Measurements from ENCODE around the gene NFIA. TPM values are rescaled to one million over a fixed set of nuclear protein-coding genes. Genes with fewer than 3 reads are reported as not detected.

The NFIA gene
- polyA plus RNA-seq, 1 donor (not counting 4 experiments of a cell fraction or from before 2014, with no cell fraction given) = 14.7 TPM

DNA sequence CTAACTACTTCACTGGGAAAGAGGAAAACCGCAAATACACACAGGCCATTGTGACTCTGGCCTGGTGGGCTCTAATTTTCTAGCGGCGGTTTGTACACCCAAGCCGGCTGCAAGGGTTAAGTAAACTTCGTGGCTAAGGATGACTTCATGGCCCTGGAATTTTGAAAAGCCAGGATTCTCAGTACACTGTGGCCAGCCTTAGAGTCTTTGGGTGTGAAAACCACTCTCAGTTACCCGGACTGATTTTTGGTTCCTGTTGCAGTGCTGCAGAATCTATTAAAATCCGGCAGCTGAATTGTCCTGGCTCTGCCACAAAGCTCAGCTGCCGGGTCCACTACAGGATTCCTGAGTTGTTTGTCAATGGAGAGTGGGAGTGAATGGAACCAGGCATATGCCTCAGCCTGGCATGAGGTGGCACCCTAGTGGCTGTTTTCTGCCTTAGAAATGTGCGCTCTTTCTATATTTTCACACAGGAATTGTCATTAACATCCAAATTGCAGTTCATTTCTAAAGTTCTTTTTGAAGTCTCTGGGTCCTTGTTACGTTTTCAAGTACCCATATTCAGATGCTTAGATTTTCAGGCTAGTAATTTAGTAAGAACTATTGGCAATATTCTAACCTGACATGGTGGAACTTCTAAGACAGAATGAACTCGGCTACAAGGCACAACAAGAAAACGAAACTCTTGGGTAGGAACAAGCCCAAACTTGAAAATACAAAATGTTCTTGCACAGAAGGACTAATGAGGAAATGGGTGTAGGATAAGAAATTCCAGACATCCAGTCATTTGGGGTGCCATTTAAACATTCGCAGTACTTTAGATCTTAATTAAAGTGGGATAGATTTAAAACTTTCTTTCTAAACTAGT, 255.9 kb downstream of the NFIA start:
- dilution Hi-C loops (cut with MboI; ENCODE audit: extremely low pct_ligation_motif_present, low sequenced_read_pairs) = no loop called here
- Histone ChIP-seq H3K9me1 (ENCODE audit: control insufficient read depth, extremely low read depth, insufficient read depth, low read length) (no peaks in the 10 kb centered on the region), H3K9me3 (ENCODE audit: control insufficient read depth, low read depth, low read length) (no peaks in the 10 kb centered on the region), H3K4me1 (ENCODE audit: control insufficient read depth, extremely low read depth, insufficient read depth, low read length) (peaks cover 27% of the 10 kb centered on the region), H3K36me3 (ENCODE audit: control insufficient read depth in 2 of 2, extremely low read depth in 1 of 2, insufficient read depth in 2 of 2, low read length in 2 of 2) (peaks cover 3 to 4% of the 10 kb centered on the region in 2 experiments), H3K27me3 (ENCODE audit: control insufficient read depth, extremely low read depth, insufficient read depth, low read length) (no peaks in the 10 kb centered on the region), H2AFZ (ENCODE audit: control insufficient read depth, low read length) (peak overlapping the region; percentile 7), H3K9ac (ENCODE audit: control insufficient read depth, extremely low read depth, insufficient read depth, low read length) (peak overlapping the region; percentile 64), H3K79me2 (ENCODE audit: control insufficient read depth, insufficient read depth, low read length) (peaks cover 3% of the 10 kb centered on the region), H3K4me2 (ENCODE audit: control insufficient read depth, extremely low read depth, insufficient read depth, low read depth, low read length) (peak overlapping the region; percentile 72), H4K20me1 (ENCODE audit: control insufficient read depth, extremely low read depth, insufficient read depth, low read length) (no peaks in the 10 kb centered on the region), H3K27ac (ENCODE audit: control insufficient read depth, insufficient read depth, low read length) (peak overlapping the region; percentile 87), H3K4me3 (ENCODE audit: control insufficient read depth in 2 of 3, extremely low read depth in 1 of 3, insufficient read depth in 2 of 3, low read depth in 1 of 3, low read length in 3 of 3) (peak overlapping the region in 2 of 3 experiments; percentile 29 to 30)
- DNase-seq (ENCODE audit: low read depth, low spot score) (no peak), FAIRE-seq (peak; percentile 88)
- TF ChIP-seq, protein P1, sequence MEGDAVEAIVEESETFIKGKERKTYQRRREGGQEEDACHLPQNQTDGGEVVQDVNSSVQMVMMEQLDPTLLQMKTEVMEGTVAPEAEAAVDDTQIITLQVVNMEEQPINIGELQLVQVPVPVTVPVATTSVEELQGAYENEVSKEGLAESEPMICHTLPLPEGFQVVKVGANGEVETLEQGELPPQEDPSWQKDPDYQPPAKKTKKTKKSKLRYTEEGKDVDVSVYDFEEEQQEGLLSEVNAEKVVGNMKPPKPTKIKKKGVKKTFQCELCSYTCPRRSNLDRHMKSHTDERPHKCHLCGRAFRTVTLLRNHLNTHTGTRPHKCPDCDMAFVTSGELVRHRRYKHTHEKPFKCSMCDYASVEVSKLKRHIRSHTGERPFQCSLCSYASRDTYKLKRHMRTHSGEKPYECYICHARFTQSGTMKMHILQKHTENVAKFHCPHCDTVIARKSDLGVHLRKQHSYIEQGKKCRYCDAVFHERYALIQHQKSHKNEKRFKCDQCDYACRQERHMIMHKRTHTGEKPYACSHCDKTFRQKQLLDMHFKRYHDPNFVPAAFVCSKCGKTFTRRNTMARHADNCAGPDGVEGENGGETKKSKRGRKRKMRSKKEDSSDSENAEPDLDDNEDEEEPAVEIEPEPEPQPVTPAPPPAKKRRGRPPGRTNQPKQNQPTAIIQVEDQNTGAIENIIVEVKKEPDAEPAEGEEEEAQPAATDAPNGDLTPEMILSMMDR (optimal IDR thresholded peaks at IDR 0.05 in 1 of 3, IDR thresholded peaks at IDR 0.05 in 1 of 3, conservative IDR thresholded peaks at IDR 0.05 in 1 of 3; ENCODE audit: extremely low read depth in 1 of 3, insufficient read depth in 2 of 3, low read length in 3 of 3) = peak; percentile 70 to 84 (median 78)
- no peak for TF ChIP-seq EZH2 (IDR thresholded peaks at IDR 0.05; ENCODE audit: low read length)

DNA sequence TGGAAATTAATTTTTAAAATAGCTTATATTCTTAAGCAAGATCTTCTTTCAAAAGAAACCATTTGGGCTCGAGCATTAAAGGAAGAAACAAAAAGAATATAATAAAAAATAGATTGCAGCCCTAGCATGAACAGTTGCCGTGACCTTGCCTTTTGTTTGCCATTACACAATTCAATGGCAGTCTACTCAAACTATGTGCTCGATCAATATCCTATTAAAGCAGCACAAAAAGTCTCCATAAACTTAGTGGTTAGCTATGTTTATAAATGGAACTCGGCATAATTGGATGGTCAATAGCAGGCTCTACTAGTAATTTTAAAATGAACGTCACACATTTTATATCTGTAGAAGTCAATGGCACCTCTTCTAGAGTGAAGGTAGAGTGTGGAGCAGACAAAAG, 256.5 kb downstream of the NFIA start:
- TF ChIP-seq, protein P1 (optimal IDR thresholded peaks at IDR 0.05 in 1 of 3, IDR thresholded peaks at IDR 0.05 in 1 of 3, conservative IDR thresholded peaks at IDR 0.05 in 1 of 3; ENCODE audit: extremely low read depth in 1 of 3, insufficient read depth in 2 of 3, low read length in 3 of 3) = no peak
- TF ChIP-seq EZH2 (IDR thresholded peaks at IDR 0.05; ENCODE audit: low read length) = no peak
- Histone ChIP-seq H3K4me2 (ENCODE audit: control insufficient read depth, extremely low read depth, insufficient read depth, low read depth, low read length) (peak overlapping the region; percentile 72), H3K4me3 (ENCODE audit: control insufficient read depth in 2 of 3, extremely low read depth in 1 of 3, insufficient read depth in 2 of 3, low read depth in 1 of 3, low read length in 3 of 3) (peak overlapping the region in 1 of 3 experiments; percentile 14), H3K27ac (ENCODE audit: control insufficient read depth, insufficient read depth, low read length) (peak overlapping the region; percentile 87), H3K4me1 (ENCODE audit: control insufficient read depth, extremely low read depth, insufficient read depth, low read length) (peaks cover 27% of the 10 kb centered on the region), H4K20me1 (ENCODE audit: control insufficient read depth, extremely low read depth, insufficient read depth, low read length) (no peaks in the 10 kb centered on the region), H3K9me3 (ENCODE audit: control insufficient read depth, low read depth, low read length) (no peaks in the 10 kb centered on the region), H3K27me3 (ENCODE audit: control insufficient read depth, extremely low read depth, insufficient read depth, low read length) (no peaks in the 10 kb centered on the region), H2AFZ (ENCODE audit: control insufficient read depth, low read length) (no peak overlapping the region), H3K79me2 (ENCODE audit: control insufficient read depth, insufficient read depth, low read length) (peaks cover 3% of the 10 kb centered on the region), H3K9ac (ENCODE audit: control insufficient read depth, extremely low read depth, insufficient read depth, low read length) (peak overlapping the region; percentile 64), H3K9me1 (ENCODE audit: control insufficient read depth, extremely low read depth, insufficient read depth, low read length) (no peaks in the 10 kb centered on the region), H3K36me3 (ENCODE audit: control insufficient read depth in 2 of 2, extremely low read depth in 1 of 2, insufficient read depth in 2 of 2, low read length in 2 of 2) (peaks cover 2 to 3% of the 10 kb centered on the region in 2 experiments)
- peak; percentile 36 for FAIRE-seq
- dilution Hi-C loops (cut with MboI; ENCODE audit: extremely low pct_ligation_motif_present, low sequenced_read_pairs) = no loop called here
- no peak for DNase-seq (ENCODE audit: low read depth, low spot score)
